CD4-positive, alpha-beta memory T cell (primary cell): ENCODE results near the gene SLC8A2. TPM values are rescaled to one million over a fixed set of nuclear protein-coding genes. Genes with fewer than 3 reads are reported as not detected.
A peak's percentile ranks its signal among the peaks of the same experiment; 100 is the strongest.

ENCODE experiments used
- CTCF ChIA-PET: fragments of 350-600 bp; sonication (Branson Sonifier 250); formaldehyde crosslinking; loops from one replicate; lab custom pipeline; 2021; ENCODE audit warnings: inconsistent platforms; ENCODE audit not compliant: partially characterized antibody; lab: Charles Lee
- POLR2A ChIA-PET: fragments of 350-600 bp; sonication (Branson Sonifier 250); formaldehyde crosslinking; loops from one replicate; lab custom pipeline; 2021; ENCODE audit not compliant: partially characterized antibody; lab: Charles Lee
- DNase-seq, 5 donors: peaks; one replicate each; pipeline versions ENCODE4 v3.0.0 to v3.0.0-alpha.2; 2020 to 2022; ENCODE audit warnings: mixed read lengths in 1 of 5
- H3K27ac ChIP-seq: one replicate; pipeline ENCODE4 v1.7.0; 2013; ENCODE audit warnings: low read depth, low read length
- H3K27me3 ChIP-seq: 2 replicates; pipeline ENCODE4 v1.7.0; 2013; ENCODE audit warnings: mild to moderate bottlenecking, low read length, moderate library complexity; ENCODE audit not compliant: insufficient read depth
- H3K36me3 ChIP-seq: 2 replicates; pipeline ENCODE4 v1.7.0; 2013; ENCODE audit warnings: mild to moderate bottlenecking, low read length, moderate library complexity; ENCODE audit not compliant: insufficient read depth
- H3K4me1 ChIP-seq: 2 replicates; pipeline ENCODE4 v1.7.0; 2013; ENCODE audit warnings: mild to moderate bottlenecking, low read length, moderate library complexity; ENCODE audit not compliant: insufficient read depth
- H3K4me3 ChIP-seq, 2 donors: one replicate each; pipeline ENCODE4 v1.7.0; 2013; ENCODE audit warnings: low read length in 2 of 2, mild to moderate bottlenecking in 1 of 2
- H3K9me3 ChIP-seq, 2 donors: one replicate each; pipeline ENCODE4 v1.7.0; 2013; ENCODE audit warnings: low read length in 2 of 2, control low read depth in 1 of 2; ENCODE audit not compliant: control insufficient read depth in 1 of 2
- H3K27ac Mint-ChIP-seq, 7 donors: one replicate each; pipeline ENCODE4 v1.8.0; 2020 to 2021; ENCODE audit warnings: mixed read lengths in 7 of 7, mild to moderate bottlenecking in 6 of 7, inconsistent platforms in 3 of 7, moderate library complexity in 3 of 7
- H3K27me3 Mint-ChIP-seq, 2 donors: one replicate each; pipeline ENCODE4 v1.8.0; 2020 to 2021; ENCODE audit warnings: mixed read lengths in 2 of 2
- H3K36me3 Mint-ChIP-seq, 2 donors: one replicate each; pipeline ENCODE4 v1.8.0; 2020 to 2021; ENCODE audit warnings: mixed read lengths in 2 of 2, inconsistent platforms in 1 of 2, mild to moderate bottlenecking in 1 of 2
- H3K4me1 Mint-ChIP-seq, 4 donors: one replicate each; pipeline ENCODE4 v1.8.0; 2020 to 2021; ENCODE audit warnings: mixed read lengths in 4 of 4, mild to moderate bottlenecking in 1 of 4
- H3K4me3 Mint-ChIP-seq, 8 donors: one replicate each; pipeline ENCODE4 v1.8.0; 2020 to 2021; ENCODE audit warnings: mixed read lengths in 8 of 8, mild to moderate bottlenecking in 7 of 8, moderate library complexity in 6 of 8, inconsistent platforms in 3 of 8
- H3K9me3 Mint-ChIP-seq, 8 donors: one replicate each; pipeline ENCODE4 v1.8.0; 2020 to 2021; ENCODE audit warnings: mixed read lengths in 8 of 8, mild to moderate bottlenecking in 5 of 8, inconsistent platforms in 3 of 8, moderate library complexity in 1 of 8
- intact Hi-C: fragments of 100-400 bp; cut with micrococcal nuclease; formaldehyde crosslinking; loops from one replicate; pipeline ENCODE4 v1.15.1; 2023
- polyA plus RNA-seq, 2 donors: library from polyadenylated mRNA; unstranded; fragments of 300-500 nt; fragmentation: Illumina TruSeq; gene quantifications; one replicate each; pipeline ENCODE4 v1.2.3, GENCODE V29; 2021
- total RNA-seq, 2 experiments: library from RNA; stranded (reverse); gene quantifications; one replicate each; pipeline ENCODE4 v1.2.3, GENCODE V29; 2021

The SLC8A2 gene
- total and polyA plus RNA-seq, 4 experiments from 2014 or later = not detected

- Mint-ChIP-seq H3K9me3 (peaks cover 0 to 2% (median 0%) of the 10 kb centered on the region in 8 donors), H3K36me3 (no peaks in the 10 kb centered on the region), H3K27me3 (peaks cover 42 to 48% of the 10 kb centered on the region in 2 donors), H3K4me1 (peaks cover 10 to 14% (median 11%) of the 10 kb centered on the region in 4 donors), H3K27ac (peak overlapping the region in 1 of 7 donors; percentile 78), H3K4me3 (peak overlapping the region in 3 of 8 donors; percentile 32 to 60 (median 42))
- no peak overlapping the region for H3K27ac ChIP-seq
- peaks cover 37% of the 10 kb centered on the region for H3K27me3 ChIP-seq
- no peak for DNase-seq
- ChIA-PET CTCF (no interaction called here), POLR2A (no interaction called here)
- no peak overlapping the region for H3K4me3 ChIP-seq
- intact Hi-C loops = no loop called here
- no peaks in the 10 kb centered on the region for H3K36me3 ChIP-seq
- no peaks in the 10 kb centered on the region for H3K9me3 ChIP-seq
- H3K4me1 ChIP-seq = peaks cover 12% of the 10 kb centered on the region
Observed at GRCh38 chr19:47470447-47471195, 1.1 kb downstream of the SLC8A2 start.

DNA sequence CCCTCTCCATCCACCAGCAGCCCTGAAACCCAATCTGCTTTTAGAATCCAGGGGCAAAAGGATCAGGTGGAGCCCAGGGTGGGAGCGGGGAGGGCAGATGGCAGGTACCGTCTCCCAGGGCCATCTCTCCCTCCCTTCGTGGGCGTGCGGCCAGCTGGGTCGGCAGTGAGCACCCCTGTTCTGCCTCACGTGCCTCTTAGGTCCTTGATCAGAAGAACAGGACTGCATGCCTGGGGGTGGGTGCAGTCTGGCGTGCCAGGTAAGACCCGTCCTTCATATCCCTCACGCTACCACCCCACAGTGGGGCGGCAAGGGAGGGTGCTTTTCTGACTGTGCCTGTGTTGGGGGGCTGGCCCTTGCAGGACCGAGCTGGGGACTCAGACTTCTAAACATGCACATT is 2.0 kb downstream of the SLC8A2 start:
- H3K4me1 ChIP-seq = peaks cover 12% of the 10 kb centered on the region
- no peak overlapping the region for H3K27ac Mint-ChIP-seq
- peaks cover 0 to 2% (median 0%) of the 10 kb centered on the region in 8 donors for H3K9me3 Mint-ChIP-seq
- intact Hi-C loops = no loop called here
- no peaks in the 10 kb centered on the region for H3K9me3 ChIP-seq
- DNase-seq = no peak
- CTCF ChIA-PET = no interaction called here
- POLR2A ChIA-PET = no interaction called here
- H3K27ac ChIP-seq = no peak overlapping the region
- H3K4me3 ChIP-seq = no peak overlapping the region
- H3K27me3 Mint-ChIP-seq = peaks cover 49 to 54% of the 10 kb centered on the region in 2 donors
- peaks cover 37% of the 10 kb centered on the region for H3K27me3 ChIP-seq
- no peak overlapping the region for H3K4me3 Mint-ChIP-seq
- H3K36me3 Mint-ChIP-seq = no peaks in the 10 kb centered on the region
- H3K4me1 Mint-ChIP-seq = peaks cover 10 to 14% (median 11%) of the 10 kb centered on the region in 4 donors
- H3K36me3 ChIP-seq = no peaks in the 10 kb centered on the region

GRCh38 chr19:47469363-47469700 is 2.4 kb downstream of the SLC8A2 start:
- Mint-ChIP-seq H3K4me3 (no peak overlapping the region), H3K36me3 (no peaks in the 10 kb centered on the region), H3K9me3 (peaks cover 0 to 2% (median 0%) of the 10 kb centered on the region in 8 donors), H3K27ac (no peak overlapping the region), H3K27me3 (peaks cover 52 to 57% of the 10 kb centered on the region in 2 donors), H3K4me1 (peaks cover 10 to 14% (median 11%) of the 10 kb centered on the region in 4 donors)
- Histone ChIP-seq H3K4me1 (peaks cover 12% of the 10 kb centered on the region), H3K27ac (no peak overlapping the region), H3K9me3 (no peaks in the 10 kb centered on the region), H3K4me3 (no peak overlapping the region), H3K27me3 (peaks cover 37% of the 10 kb centered on the region), H3K36me3 (no peaks in the 10 kb centered on the region)
- DNase-seq = no peak
- CTCF ChIA-PET = no interaction called here
- POLR2A ChIA-PET = no interaction called here
- intact Hi-C loops = no loop called here

DNA sequence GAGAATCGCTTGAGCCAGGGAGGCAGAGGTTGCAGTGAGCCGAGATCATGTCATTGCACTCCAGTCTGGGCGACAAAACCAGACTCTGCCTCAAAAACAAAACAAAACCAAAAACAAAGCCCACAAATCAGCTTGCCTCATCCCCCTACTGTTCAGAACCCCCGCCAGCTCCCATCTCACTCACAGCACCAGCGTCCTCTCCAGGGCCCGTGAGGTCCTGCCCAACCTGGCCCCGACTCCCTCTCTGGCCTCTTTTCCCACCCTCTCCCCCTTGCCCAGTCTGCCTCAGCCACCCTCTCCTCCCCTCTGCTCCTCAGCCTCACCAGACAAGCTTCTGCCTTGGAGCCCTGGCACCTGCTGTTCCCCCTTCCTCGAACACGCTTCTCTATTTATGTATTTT is 3.8 kb downstream of the SLC8A2 start:
- Mint-ChIP-seq H3K27me3 (peaks cover 52% of the 10 kb centered on the region in 2 donors), H3K9me3 (peaks cover 0 to 2% (median 0%) of the 10 kb centered on the region in 8 donors), H3K27ac (peak overlapping the region in 1 of 7 donors; percentile 18), H3K36me3 (no peaks in the 10 kb centered on the region), H3K4me3 (no peak overlapping the region), H3K4me1 (peaks cover 10 to 14% (median 11%) of the 10 kb centered on the region in 4 donors)
- ChIA-PET POLR2A (no interaction called here), CTCF (no interaction called here)
- no peak for DNase-seq
- H3K9me3 ChIP-seq = no peaks in the 10 kb centered on the region
- intact Hi-C loops = no loop called here
- H3K36me3 ChIP-seq = no peaks in the 10 kb centered on the region
- H3K27ac ChIP-seq = no peak overlapping the region
- H3K4me3 ChIP-seq = no peak overlapping the region
- H3K4me1 ChIP-seq = peaks cover 12% of the 10 kb centered on the region
- peaks cover 37% of the 10 kb centered on the region for H3K27me3 ChIP-seq

DNA sequence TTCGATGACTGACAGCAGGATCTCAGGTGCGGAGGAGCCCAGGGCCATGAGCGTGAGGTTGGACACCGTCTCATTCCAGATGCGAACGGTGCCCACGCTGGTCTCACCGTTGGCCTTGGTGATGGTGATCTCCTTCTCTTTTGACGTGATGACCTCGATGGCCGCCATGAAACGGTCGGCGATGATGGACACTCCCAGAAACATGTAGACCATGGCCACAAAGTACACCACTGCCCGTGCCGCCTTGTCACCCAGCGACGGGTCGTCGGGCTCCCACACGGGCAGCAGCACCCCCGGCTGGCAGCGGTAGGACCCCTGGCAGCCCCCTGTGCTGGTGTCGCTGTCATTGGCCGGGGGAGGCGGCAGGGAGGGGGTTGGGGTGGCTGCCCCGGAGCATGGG is 5.7 kb downstream of the SLC8A2 start:
- Histone ChIP-seq H3K27ac (no peak overlapping the region), H3K4me3 (no peak overlapping the region), H3K9me3 (no peaks in the 10 kb centered on the region), H3K4me1 (no peaks in the 10 kb centered on the region), H3K27me3 (peaks cover 26% of the 10 kb centered on the region), H3K36me3 (no peaks in the 10 kb centered on the region)
- no peak overlapping the region for H3K4me3 Mint-ChIP-seq
- H3K9me3 Mint-ChIP-seq = no peaks in the 10 kb centered on the region
- H3K36me3 Mint-ChIP-seq = no peaks in the 10 kb centered on the region
- peaks cover 45 to 52% of the 10 kb centered on the region in 2 donors for H3K27me3 Mint-ChIP-seq
- H3K27ac Mint-ChIP-seq = no peak overlapping the region
- POLR2A ChIA-PET = no interaction called here
- no peak for DNase-seq
- intact Hi-C loops = no loop called here
- CTCF ChIA-PET = no interaction called here
- peaks cover under 1 to 6% (median 4%) of the 10 kb centered on the region in 4 donors for H3K4me1 Mint-ChIP-seq

- H3K4me3 Mint-ChIP-seq = no peak overlapping the region
- Histone ChIP-seq H3K27ac (no peak overlapping the region), H3K36me3 (no peaks in the 10 kb centered on the region), H3K4me1 (no peaks in the 10 kb centered on the region), H3K27me3 (peaks cover 15% of the 10 kb centered on the region), H3K9me3 (no peaks in the 10 kb centered on the region), H3K4me3 (no peak overlapping the region)
- DNase-seq = no peak
- peaks cover 0 to 2% (median 0%) of the 10 kb centered on the region in 4 donors for H3K4me1 Mint-ChIP-seq
- POLR2A ChIA-PET = no interaction called here
- intact Hi-C loops = no loop called here
- no peak overlapping the region for H3K27ac Mint-ChIP-seq
- no peaks in the 10 kb centered on the region for H3K36me3 Mint-ChIP-seq
- H3K9me3 Mint-ChIP-seq = no peaks in the 10 kb centered on the region
- CTCF ChIA-PET = no interaction called here
- H3K27me3 Mint-ChIP-seq = peaks cover 39 to 45% of the 10 kb centered on the region in 2 donors
Observed at GRCh38 chr19:47464675-47465419, 6.8 kb downstream of the SLC8A2 start.

DNA sequence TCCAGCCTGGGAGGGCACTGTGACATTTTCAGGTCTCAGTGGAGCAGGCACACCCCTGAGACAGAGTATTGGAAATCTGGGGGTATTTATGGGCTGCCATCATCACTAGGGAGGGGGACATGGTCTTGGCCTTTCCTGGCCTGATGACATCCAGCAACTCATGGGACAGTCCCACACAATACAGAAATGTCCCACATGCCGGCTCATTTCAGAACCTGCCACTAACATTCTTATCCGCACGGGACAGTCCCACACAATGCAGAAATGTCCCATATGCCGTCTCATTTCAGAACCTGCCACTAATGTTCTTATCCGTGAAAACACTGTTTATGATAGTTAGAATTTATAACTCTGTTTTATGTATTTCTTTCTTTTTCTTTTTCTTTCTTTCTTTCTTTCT is 9.8 kb downstream of the SLC8A2 start:
- DNase-seq = no peak
- Mint-ChIP-seq H3K27me3 (peaks cover 23 to 25% of the 10 kb centered on the region in 2 donors), H3K9me3 (peaks cover 0 to 3% (median 0%) of the 10 kb centered on the region in 8 donors), H3K4me1 (no peaks in the 10 kb centered on the region), H3K27ac (no peak overlapping the region), H3K36me3 (no peaks in the 10 kb centered on the region), H3K4me3 (no peak overlapping the region)
- intact Hi-C loops = no loop called here
- Histone ChIP-seq H3K27me3 (peaks cover 17% of the 10 kb centered on the region), H3K27ac (no peak overlapping the region), H3K4me1 (no peaks in the 10 kb centered on the region), H3K9me3 (no peaks in the 10 kb centered on the region), H3K36me3 (no peaks in the 10 kb centered on the region), H3K4me3 (no peak overlapping the region)
- ChIA-PET CTCF (no interaction called here), POLR2A (no interaction called here)
